Measurements from ENCODE around the gene PNPLA5.

Gene PNPLA5

GRCh38 chr22:43891360-43892182 lies at the start of gene PNPLA5:
Gene PNPLA5, minus strand, starts transcription at chr22:43892013. Its CDS starts 133 bp downstream, at chr22:43891880.
- DNase-seq (ENCODE audit: low read depth in 2 of 2): no peak
- no peak for TF ChIP-seq CTCF (IDR thresholded peaks at IDR 0.05; ENCODE audit: low read depth, low read length)
- peak within 1 kb of the TSS in 1 of 2 donors; percentile 22 for H3K4me3 ChIP-seq (replicated peaks in 1 of 2; ENCODE audit: low read depth in 2 of 2, low read length in 2 of 2)

DNA sequence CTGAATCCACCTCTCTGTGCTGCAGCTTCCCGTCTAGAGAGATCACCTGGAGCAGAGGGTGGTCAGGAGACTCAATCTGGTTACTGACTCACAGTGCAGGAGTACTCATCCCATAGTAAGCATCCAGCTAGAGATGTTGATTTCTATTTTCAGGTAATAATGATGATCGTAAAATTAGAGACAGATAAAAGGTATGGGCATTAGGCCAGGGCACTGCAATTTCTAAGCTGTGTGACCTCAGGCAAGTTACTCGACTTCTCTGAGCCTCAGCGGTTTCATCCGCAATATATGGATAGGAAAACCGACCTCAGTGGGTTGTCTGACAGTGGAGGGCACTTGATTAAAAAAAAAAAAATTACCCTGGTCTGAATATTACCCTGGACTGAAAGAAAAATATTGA lies 49.6 kb upstream of the PNPLA5 start:
- DNase-seq (ENCODE audit: low read depth in 2 of 2): no peak
- no peak overlapping the region for H3K4me3 ChIP-seq (replicated peaks in 1 of 2; ENCODE audit: low read depth in 2 of 2, low read length in 2 of 2)
- no peak for TF ChIP-seq CTCF (IDR thresholded peaks at IDR 0.05; ENCODE audit: low read depth, low read length)

DNA sequence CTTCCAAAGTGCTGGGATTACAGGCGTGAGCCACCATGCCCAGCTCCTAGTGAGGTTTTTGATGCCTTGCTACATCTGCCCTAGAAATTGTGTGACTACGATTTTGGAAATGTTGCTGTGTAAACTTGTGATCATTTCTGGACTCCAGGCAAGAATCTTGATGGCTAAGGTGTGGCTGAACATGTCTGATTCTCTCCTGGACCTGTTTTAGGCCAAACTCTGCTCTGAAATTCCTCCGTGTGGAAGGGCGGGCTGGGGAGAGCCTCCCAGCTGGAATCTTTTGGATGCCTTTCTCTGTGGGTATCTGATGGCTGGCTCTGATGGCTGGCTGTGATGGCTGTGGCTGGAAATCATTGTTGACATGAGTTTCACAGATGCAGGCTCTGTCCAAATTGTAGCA lies 40.0 kb upstream of the PNPLA5 start:
- DNase-seq (ENCODE audit: low read depth in 2 of 2): no peak
- TF ChIP-seq CTCF (IDR thresholded peaks at IDR 0.05; ENCODE audit: low read depth, low read length): no peak
- H3K4me3 ChIP-seq (replicated peaks in 1 of 2; ENCODE audit: low read depth in 2 of 2, low read length in 2 of 2): no peak overlapping the region

DNA sequence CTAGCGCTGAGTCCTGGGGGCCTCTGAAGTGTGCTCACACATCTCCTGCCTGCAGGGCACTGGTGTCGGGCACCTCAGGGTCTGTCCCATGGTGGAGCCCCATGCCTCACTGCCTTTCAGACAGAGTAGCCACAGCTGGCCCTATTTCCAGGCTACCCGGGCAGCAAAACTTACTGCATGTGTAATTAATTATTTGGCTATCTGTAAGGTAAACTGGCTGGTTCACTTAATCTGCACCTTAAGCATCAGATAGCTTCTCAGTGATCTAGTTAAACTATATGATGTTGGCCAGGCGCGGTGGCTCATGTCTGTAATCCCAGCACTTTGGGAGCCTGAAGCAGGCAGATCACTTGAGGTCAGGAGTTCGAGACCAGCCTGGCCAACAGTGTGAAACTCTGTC lies 37.1 kb upstream of the PNPLA5 start:
- no peak overlapping the region for H3K4me3 ChIP-seq (replicated peaks in 1 of 2; ENCODE audit: low read depth in 2 of 2, low read length in 2 of 2)
- no peak for DNase-seq (ENCODE audit: low read depth in 2 of 2)
- TF ChIP-seq CTCF (IDR thresholded peaks at IDR 0.05; ENCODE audit: low read depth, low read length): no peak

DNA sequence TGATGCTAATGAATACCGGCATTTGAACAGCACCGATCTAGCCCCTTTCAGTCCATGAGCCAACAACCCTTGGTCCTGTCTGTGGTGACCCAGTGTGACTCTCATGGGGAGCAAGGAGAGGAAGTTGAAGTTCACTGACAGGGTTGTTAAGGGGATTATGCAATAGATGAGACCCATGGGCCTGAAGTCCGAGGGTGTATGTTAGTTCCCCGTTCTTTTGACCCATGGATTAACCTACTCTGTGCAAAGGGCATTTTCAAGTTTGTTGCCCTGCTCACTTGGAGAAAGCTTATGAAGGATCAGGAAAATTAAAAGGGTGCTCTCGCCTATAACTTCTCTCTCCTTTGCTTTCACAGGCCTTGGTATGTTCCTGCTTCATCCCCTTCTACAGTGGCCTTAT lies 36.7 kb upstream of the PNPLA5 start:
- no peak for TF ChIP-seq CTCF (IDR thresholded peaks at IDR 0.05; ENCODE audit: low read depth, low read length)
- no peak overlapping the region for H3K4me3 ChIP-seq (replicated peaks in 1 of 2; ENCODE audit: low read depth in 2 of 2, low read length in 2 of 2)
- DNase-seq (ENCODE audit: low read depth in 2 of 2): no peak

DNA sequence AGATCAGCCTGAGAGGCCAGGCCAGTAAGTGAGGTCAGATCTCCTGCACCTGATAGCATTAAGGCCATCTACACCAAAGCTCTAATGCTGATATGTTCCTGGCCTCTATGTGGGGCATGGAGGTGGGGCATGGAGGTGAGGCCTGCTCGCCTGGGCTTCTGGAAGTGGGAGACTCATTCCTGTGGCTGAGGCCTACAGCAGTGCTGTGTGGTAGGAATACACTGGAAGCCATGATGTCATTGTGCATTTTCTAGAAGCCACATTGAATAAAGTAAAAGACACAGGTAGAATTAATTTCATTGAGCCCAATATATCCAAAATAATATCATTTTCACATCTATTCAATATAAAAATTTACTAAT lies 34.5 kb upstream of the PNPLA5 start:
- TF ChIP-seq CTCF (IDR thresholded peaks at IDR 0.05; ENCODE audit: low read depth, low read length): no peak
- DNase-seq (ENCODE audit: low read depth in 2 of 2): no peak
- H3K4me3 ChIP-seq (replicated peaks in 1 of 2; ENCODE audit: low read depth in 2 of 2, low read length in 2 of 2): no peak overlapping the region

Data from cardiac fibroblast (primary cell).